GM19324 (cell line): ENCODE results near the gene IFNA14.
"Not testable (repeated sequence)": the region's sequence is repeated elsewhere in the genome, so short reads cannot be mapped to it uniquely, and the experiment has no call there.

Experiments
- ATAC-seq: cut with Tn5 transposase; IDR thresholded peaks from one replicate; pipeline ENCODE4 v1.9.1; 2021; ENCODE audit warnings: mild to moderate bottlenecking, moderate library complexity; ENCODE audit not compliant: unreplicated experiment, low FRiP score

Gene IFNA14

DNA sequence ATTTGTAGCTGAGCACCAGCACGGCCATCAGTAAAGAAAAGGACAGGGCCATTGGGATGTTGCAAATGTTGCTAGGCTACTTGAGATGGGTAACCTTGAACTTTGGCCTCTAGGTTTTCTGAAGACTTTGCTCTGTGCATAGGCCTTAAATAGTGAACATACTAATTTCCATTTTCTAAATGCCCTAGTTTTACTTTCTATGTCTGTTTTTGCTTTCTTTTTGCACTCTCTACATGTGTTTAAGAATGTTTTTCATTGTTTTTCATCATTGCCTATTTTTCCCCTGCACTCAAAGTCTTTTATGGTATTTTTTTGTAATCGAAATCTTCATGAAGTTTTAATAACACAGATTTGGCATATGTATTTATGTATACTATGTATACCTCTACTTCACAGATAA lies 11.7 kb downstream of the IFNA14 start, which contains the start of gene IFNA17:
IFNA17 (minus strand) TSS at position 101 of the 400 bp plus-strand sequence; CDS start at position 52, 49 bp downstream.
- ATAC-seq = no peak

GRCh38 chr9:21217211-21217610 lies 22.6 kb downstream of the IFNA14 start, which contains the start of gene IFNA16:
TSS of gene IFNA16 (minus strand) at chr9:21217311. CDS start at chr9:21217305, 6 bp downstream.
- ATAC-seq = not testable (repeated sequence)

- ATAC-seq = peak; percentile 53
Observed at GRCh38 chr9:21213411-21214326, 26.1 kb downstream of the IFNA14 start.

GRCh38 chr9:21212160-21212559 lies 27.6 kb downstream of the IFNA14 start:
- not testable (repeated sequence) for ATAC-seq

- not testable (repeated sequence) for ATAC-seq
Observed at GRCh38 chr9:21210782-21211181, 29.0 kb downstream of the IFNA14 start.

GRCh38 chr9:21210311-21210710 lies 29.5 kb downstream of the IFNA14 start:
- no peak for ATAC-seq

GRCh38 chr9:21207043-21207442 lies 32.8 kb downstream of the IFNA14 start, which contains the start of gene IFNA10:
TSS of gene IFNA10 (minus strand) at chr9:21207143. CDS start at chr9:21207097, 46 bp downstream.
- not testable (repeated sequence) for ATAC-seq

GRCh38 chr9:21205204-21205603 lies 34.6 kb downstream of the IFNA14 start:
- ATAC-seq = no peak

DNA sequence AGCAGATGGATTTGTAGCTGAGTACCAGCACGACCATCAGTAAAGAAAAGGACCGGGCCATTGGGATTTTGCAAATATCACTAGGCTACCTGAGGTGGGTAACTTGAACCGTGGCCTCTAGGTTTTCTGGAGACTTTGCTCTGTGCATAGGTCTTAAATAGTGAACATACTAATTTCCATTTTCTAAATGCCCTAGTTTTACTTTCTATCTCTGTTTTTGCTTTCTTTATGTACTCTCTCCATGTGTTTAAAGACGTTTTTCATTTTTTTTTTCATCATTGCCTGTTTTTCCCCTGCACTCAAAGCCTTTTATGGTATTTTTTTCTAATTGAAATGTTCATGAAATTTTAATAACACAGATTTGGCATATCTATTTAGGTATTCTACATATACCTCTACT lies 37.7 kb downstream of the IFNA14 start, which contains the start of gene IFNA7:
IFNA7 (minus strand) TSS at position 101 of the 400 bp plus-strand sequence; CDS start at position 61, 40 bp downstream.
- not testable (repeated sequence) for ATAC-seq

DNA sequence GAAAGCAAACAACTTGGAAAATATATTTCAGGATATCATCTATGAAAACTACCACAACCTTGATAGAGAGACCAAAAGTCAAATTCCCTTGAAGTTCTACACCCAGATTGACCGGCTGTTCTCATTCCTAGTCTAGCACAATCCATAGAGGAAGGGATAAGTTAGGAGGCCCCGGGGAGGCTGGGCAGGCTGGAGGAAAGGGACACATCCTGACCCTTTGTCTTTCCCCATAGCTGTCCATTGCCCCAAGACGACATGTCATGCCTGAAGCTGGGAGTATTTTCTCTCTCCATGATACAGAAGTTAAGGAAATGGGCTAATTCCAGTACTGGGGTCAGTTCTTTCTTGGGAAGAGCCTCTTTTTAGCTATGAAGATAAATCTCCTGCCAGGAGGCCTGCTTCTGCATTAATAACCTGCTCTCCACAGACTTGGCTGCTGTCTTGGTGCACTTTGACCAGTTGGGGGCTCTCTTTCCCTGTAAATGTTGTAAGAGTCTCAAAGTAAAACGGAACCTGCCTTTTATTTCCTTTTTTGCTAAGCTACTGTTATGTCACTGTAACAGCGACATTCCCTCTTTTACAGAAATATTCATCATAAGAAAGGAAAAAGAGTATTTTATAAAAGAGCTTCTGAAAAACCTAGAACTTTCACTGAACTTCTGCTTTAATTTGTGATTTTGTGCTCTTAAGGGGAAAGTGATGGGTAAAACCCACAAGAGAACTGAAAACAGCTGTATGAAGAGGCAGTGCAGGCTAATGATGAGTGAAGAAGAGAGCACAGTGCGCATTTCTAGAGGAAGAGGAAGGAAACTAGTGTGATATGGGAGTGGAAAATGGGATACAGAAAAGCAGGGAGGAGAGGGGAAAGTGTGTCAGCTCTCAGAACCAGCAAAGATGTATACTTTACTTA lies 44.7 kb downstream of the IFNA14 start:
- ATAC-seq = peak; percentile 93
